SK-N-MC (cell line): ENCODE results near the gene DNAH14.
"Not testable (repeated sequence)": the region's sequence is repeated elsewhere in the genome, so short reads cannot be mapped to it uniquely, and the experiment has no call there.

Source experiments
- EZH2 ChIP-seq: fragments of 200-600 bp; sonication (generic); IDR thresholded peaks from one replicate; pipeline ENCODE4 v1.6.1; 2017; ENCODE audit warnings: antibody characterized with exemption
- POLR2AphosphoS5 ChIP-seq: IDR thresholded peaks from 2 replicates; pipeline ENCODE4 v1.6.1; 2012; ENCODE audit warnings: mild to moderate bottlenecking, low read depth, low read length, borderline replicate concordance

- not testable (repeated sequence) for TF ChIP-seq EZH2, POLR2AphosphoS5
These were observed 76.9 kb downstream of the DNAH14 start for GRCh38 chr1:225006352-225006751.
